Liver (tissue), 9 donors: ENCODE data around the gene PDLIM5. TPM values are rescaled to one million over a fixed set of nuclear protein-coding genes. Genes with fewer than 3 reads are reported as not detected.
"Not testable (repeated sequence)": the region's sequence is repeated elsewhere in the genome, so short reads cannot be mapped to it uniquely, and the experiment has no call there.

Experiments
- DNase-seq: peaks from one replicate; pipeline ENCODE4 v3.0.0-alpha.2; 2017; ENCODE audit warnings: low spot score
- H3K27ac ChIP-seq, 2 donors: one replicate each; pipeline ENCODE4 v1.7.0; 2013; ENCODE audit warnings: inconsistent platforms in 2 of 2, low read length in 2 of 2, control low read depth in 1 of 2, low read depth in 1 of 2, mild to moderate bottlenecking in 1 of 2
- H3K27me3 ChIP-seq, 4 donors: one replicate each; pipeline versions ENCODE4 v1.6.1 to v1.7.0; 2013; ENCODE audit warnings: low read length in 3 of 4, inconsistent platforms in 1 of 4, mild to moderate bottlenecking in 1 of 4, moderate library complexity in 1 of 4; ENCODE audit not compliant: control insufficient read depth in 4 of 4, insufficient read depth in 4 of 4
- H3K36me3 ChIP-seq, 4 donors: one replicate each; pipeline versions ENCODE4 v1.6.1 to v1.7.0; 2013; ENCODE audit warnings: low read length in 3 of 4, mild to moderate bottlenecking in 3 of 4, low read depth in 1 of 4, moderate library complexity in 1 of 4; ENCODE audit not compliant: control insufficient read depth in 4 of 4, insufficient read depth in 3 of 4
- H3K4me1 ChIP-seq, 4 donors: one replicate each; pipeline versions ENCODE4 v1.6.1 to v1.7.0; 2013; ENCODE audit warnings: low read length in 3 of 4, mild to moderate bottlenecking in 3 of 4, moderate library complexity in 1 of 4; ENCODE audit not compliant: control insufficient read depth in 4 of 4, insufficient read depth in 4 of 4
- H3K4me3 ChIP-seq, 3 donors: one replicate each; pipeline versions ENCODE4 v1.6.1 to v1.7.0; 2013; ENCODE audit warnings: low read length in 3 of 3, control low read depth in 1 of 3, low read depth in 1 of 3, mild to moderate bottlenecking in 1 of 3
- H3K9ac ChIP-seq, 2 donors: one replicate each; pipeline ENCODE4 v1.7.0; 2013; ENCODE audit warnings: low read length in 2 of 2, mild to moderate bottlenecking in 2 of 2, moderate library complexity in 2 of 2, control low read depth in 1 of 2, low read depth in 1 of 2
- H3K9me3 ChIP-seq, 4 donors: one replicate each; pipeline versions ENCODE4 v1.6.1 to v1.7.0; 2013; ENCODE audit warnings: low read length in 3 of 4; ENCODE audit not compliant: control insufficient read depth in 4 of 4
- CTCF ChIP-seq: fragments of 150-350 bp; IDR thresholded peaks from 2 replicates; pipeline ENCODE4 v1.5.1; 2017; ENCODE audit warnings: improper control_type of control experiment, low read depth, low read length; ENCODE audit not compliant: missing input control
- EGR1 ChIP-seq, 2 donors: IDR thresholded peaks; 2 replicates each; pipeline ENCODE4 v1.6.1; 2016 to 2018; ENCODE audit warnings: antibody characterized with exemption in 2 of 2, low read depth in 2 of 2
- FOXA1 ChIP-seq: IDR thresholded peaks from 2 replicates; pipeline ENCODE4 v1.6.1; 2016; ENCODE audit warnings: antibody characterized with exemption
- FOXA2 ChIP-seq: IDR thresholded peaks from 2 replicates; pipeline ENCODE4 v1.6.1; 2016; ENCODE audit warnings: antibody characterized with exemption
- GABPA ChIP-seq, 2 donors: IDR thresholded peaks in 1 of 2; conservative IDR thresholded peaks in 1 of 2; 2 replicates each; pipeline ENCODE4 v1.6.1; 2016; ENCODE audit warnings: antibody characterized with exemption in 2 of 2, mild to moderate bottlenecking in 1 of 2, moderate library complexity in 1 of 2
- HNF4A ChIP-seq, 2 donors: conservative IDR thresholded peaks; 2 replicates each; pipeline ENCODE4 v1.6.1; 2016; ENCODE audit warnings: antibody characterized with exemption in 2 of 2, mild to moderate bottlenecking in 2 of 2
- HNF4G ChIP-seq: IDR thresholded peaks from 2 replicates; pipeline ENCODE4 v1.6.1; 2016; ENCODE audit warnings: antibody characterized with exemption
- JUND ChIP-seq, 2 donors: IDR thresholded peaks; 2 replicates each; pipeline ENCODE4 v1.6.1; 2016; ENCODE audit warnings: antibody characterized with exemption in 2 of 2
- MAX ChIP-seq: IDR thresholded peaks from 2 replicates; pipeline ENCODE4 v1.6.1; 2016; ENCODE audit warnings: antibody characterized with exemption
- NR2F2 ChIP-seq: IDR thresholded peaks from 2 replicates; pipeline ENCODE4 v1.6.1; 2016; ENCODE audit warnings: antibody characterized with exemption
- RAD21 ChIP-seq, 2 donors: IDR thresholded peaks; 2 replicates each; pipeline ENCODE4 v1.6.1; 2016; ENCODE audit warnings: antibody characterized with exemption in 2 of 2, mild to moderate bottlenecking in 2 of 2
- TAF1 ChIP-seq: conservative IDR thresholded peaks from 2 replicates; pipeline ENCODE4 v1.6.1; 2016; ENCODE audit warnings: antibody characterized with exemption, mild to moderate bottlenecking
- YY1 ChIP-seq: IDR thresholded peaks from 2 replicates; pipeline ENCODE4 v1.6.1; 2016; ENCODE audit warnings: antibody characterized with exemption, mild to moderate bottlenecking
- WGBS: extraction: QIAGEN DNeasy Blood & Tissue Kit; methylation state at CpG from one replicate; pipeline ENCODE4 v1.1.7; 2013; 5-methylcytosine and 5-hydroxymethylcytosine counted together
- polyA plus RNA-seq, 2 donors: library from polyadenylated mRNA; stranded (reverse) in 1 of 2; unstranded in 1 of 2; fragments of 200-250 nt in 1 of 2; fragments of >200 nt in 1 of 2; fragmentation: Nextera tagmentation in 1 of 2; extraction: Ambion mirVana in 1 of 2; gene quantifications; one replicate each; pipeline versions ENCODE4 v1.2.1 to v1.2.3, GENCODE V29; 2013 to 2015
- total RNA-seq, 2 donors: library from RNA; depleted of rRNA; stranded (reverse); fragments of >200 nt; gene quantifications; one replicate each; pipeline ENCODE4 v1.2.3, GENCODE V29; 2014
- TF ChIP-seq, protein P1 (sequence below): IDR thresholded peaks from 2 replicates; pipeline ENCODE4 v1.6.1; 2016; ENCODE audit warnings: antibody characterized with exemption
- TF ChIP-seq, protein P2 (sequence below): IDR thresholded peaks from 2 replicates; pipeline ENCODE4 v1.6.1; 2016; ENCODE audit warnings: antibody characterized with exemption
- donor health status: healthy.
- donor health status: healthy.
- donor health status: healthy.
- donor health status: healthy.
- donor health status: healthy.

The PDLIM5 gene
- total and polyA plus RNA-seq, 4 donors = 19.1 to 114 (median 67.8) TPM

DNA sequence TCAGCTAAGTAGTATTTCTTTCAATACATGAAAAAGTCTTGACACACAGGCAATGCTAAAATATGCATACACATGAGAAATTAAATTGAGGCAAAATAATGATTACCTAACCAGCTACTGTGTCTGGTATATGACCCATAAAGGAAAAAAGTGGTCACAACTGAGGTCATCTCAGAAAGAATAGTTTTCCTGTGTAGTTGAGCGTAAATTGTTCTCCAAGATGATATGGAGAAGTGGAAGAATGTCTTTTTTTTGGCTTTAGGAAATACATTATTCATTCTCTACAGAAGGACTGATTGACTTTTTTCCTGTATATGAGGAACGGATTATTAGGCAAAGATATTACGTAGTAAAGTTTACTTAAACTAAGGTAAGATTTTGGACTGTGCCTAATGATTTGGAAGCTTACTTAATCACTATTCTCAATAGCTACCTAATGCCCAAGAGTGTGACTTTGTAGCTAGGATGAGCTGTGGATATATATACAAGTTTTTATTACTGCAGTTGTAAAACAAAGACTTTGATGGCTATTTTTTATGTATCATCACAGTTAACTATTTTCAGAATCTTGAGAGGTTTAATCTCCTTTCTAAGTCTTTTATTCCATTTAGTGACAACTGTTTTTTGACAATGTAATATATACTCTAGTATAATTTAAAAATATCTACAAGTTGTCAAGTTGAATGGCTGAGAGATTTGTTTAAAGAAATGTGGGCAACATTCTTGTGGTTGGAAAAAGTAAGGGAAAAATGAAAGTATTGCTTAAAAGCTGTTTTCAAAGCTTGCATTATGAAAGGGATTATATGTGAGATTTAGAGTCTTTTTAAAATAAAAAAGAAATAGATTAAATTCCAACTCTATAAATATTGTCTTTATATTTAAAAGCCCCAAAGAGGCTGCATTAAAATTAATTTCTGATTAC is 100.2 kb downstream of the PDLIM5 start:
- Histone ChIP-seq H3K27ac (no peak overlapping the region), H3K4me3 (no peak overlapping the region), H3K36me3 (peaks cover 0 to 2% (median 0%) of the 10 kb centered on the region in 4 donors), H3K27me3 (no peaks in the 10 kb centered on the region), H3K9me3 (no peaks in the 10 kb centered on the region), H3K9ac (no peak overlapping the region), H3K4me1 (peaks cover 0 to 3% (median 2%) of the 10 kb centered on the region in 4 donors)
- peak in 1 of 2 donors; percentile 42 for TF ChIP-seq JUND (IDR thresholded peaks at IDR 0.05)
- peak; percentile 6 to 45 for TF ChIP-seq HNF4A (conservative IDR thresholded peaks at IDR 0.05)
- no peak for TF ChIP-seq FOXA2
- no peak for DNase-seq
- 56% methylated on average over 3 of the region's 3 CpGs for WGBS

GRCh38 chr4:94556047-94556446 is 104.3 kb downstream of the PDLIM5 start:
- peaks cover 2 to 11% (median 5%) of the 10 kb centered on the region in 4 donors for H3K4me1 ChIP-seq
- not testable (repeated sequence) for H3K27me3 ChIP-seq, H3K4me3 ChIP-seq, H3K9me3 ChIP-seq, H3K9ac ChIP-seq, DNase-seq, H3K27ac ChIP-seq, H3K36me3 ChIP-seq
- WGBS = 97% methylated on average over 3 of the region's 4 CpGs

DNA sequence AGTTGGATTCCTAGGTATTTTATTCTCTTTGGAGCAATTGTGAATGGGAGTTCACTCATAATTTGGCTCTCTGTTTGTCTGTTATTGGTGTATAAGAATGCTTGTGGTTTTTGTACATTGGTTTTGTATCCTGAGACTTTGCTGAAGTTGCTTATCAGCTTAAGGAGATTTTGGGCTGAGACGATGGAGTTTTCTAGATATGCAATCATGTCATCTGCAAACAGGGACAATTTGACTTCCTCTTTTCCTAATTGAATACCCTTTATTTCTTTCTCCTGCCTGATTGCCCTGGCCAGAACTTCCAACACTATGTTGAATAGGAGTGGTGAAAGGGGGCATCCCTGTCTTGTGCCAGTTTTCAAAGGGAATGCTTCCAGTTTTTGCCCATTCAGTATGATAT is 105.9 kb downstream of the PDLIM5 start:
- H3K9ac ChIP-seq, H3K27me3 ChIP-seq, H3K27ac ChIP-seq, DNase-seq, H3K9me3 ChIP-seq, H3K36me3 ChIP-seq, H3K4me3 ChIP-seq: not testable (repeated sequence)
- peaks cover 4 to 24% (median 20%) of the 10 kb centered on the region in 4 donors for H3K4me1 ChIP-seq
- WGBS = 64% methylated on average over 1 of the region's 1 CpG

DNA sequence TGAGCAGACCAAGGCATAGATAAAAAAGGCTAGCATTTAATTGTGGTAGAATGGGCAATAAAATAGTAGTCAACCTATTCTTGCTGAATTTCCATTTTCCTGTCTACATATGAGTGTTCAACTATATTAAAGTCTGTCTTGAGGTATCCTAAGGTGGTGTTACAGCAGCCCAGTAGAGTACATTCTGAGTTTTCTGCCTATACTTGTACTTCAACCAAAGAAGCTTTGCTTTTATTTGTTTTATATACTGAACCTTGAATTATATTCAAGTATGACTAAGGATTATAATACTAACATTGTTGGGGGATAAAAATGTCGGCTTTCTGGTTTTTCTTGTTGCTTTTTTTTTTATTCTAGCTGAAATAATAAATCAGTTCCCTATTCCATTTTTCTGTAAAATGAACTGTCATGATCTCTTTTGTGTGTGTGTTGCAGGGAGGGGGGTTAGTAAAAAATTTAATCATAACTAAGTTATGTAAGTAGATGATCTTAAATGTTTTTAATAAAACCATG is 106.7 kb downstream of the PDLIM5 start:
- H3K9ac ChIP-seq = no peak overlapping the region
- no peaks in the 10 kb centered on the region for H3K36me3 ChIP-seq
- no peaks in the 10 kb centered on the region for H3K9me3 ChIP-seq
- no peak overlapping the region for H3K27ac ChIP-seq
- 93% methylated on average over 1 of the region's 1 CpG for WGBS
- no peak overlapping the region for H3K4me3 ChIP-seq
- peaks cover 4 to 30% (median 23%) of the 10 kb centered on the region in 4 donors for H3K4me1 ChIP-seq
- DNase-seq = no peak
- H3K27me3 ChIP-seq = no peaks in the 10 kb centered on the region
- TF ChIP-seq JUND (IDR thresholded peaks at IDR 0.05) (no peak), MAX (no peak), GABPA (IDR thresholded peaks at IDR 0.05 in 1 of 2, conservative IDR thresholded peaks at IDR 0.05 in 1 of 2) (no peak), EGR1 (IDR thresholded peaks at IDR 0.05; ENCODE audit: low read depth in 2 of 2) (no peak), HNF4G (no peak), HNF4A (conservative IDR thresholded peaks at IDR 0.05) (no peak), FOXA2 (no peak), YY1 (no peak), NR2F2 (no peak), TAF1 (no peak), RAD21 (IDR thresholded peaks at IDR 0.05) (no peak), FOXA1 (no peak), CTCF (no peak)
- TF ChIP-seq, protein P1, sequence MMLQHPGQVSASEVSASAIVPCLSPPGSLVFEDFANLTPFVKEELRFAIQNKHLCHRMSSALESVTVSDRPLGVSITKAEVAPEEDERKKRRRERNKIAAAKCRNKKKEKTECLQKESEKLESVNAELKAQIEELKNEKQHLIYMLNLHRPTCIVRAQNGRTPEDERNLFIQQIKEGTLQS = no peak
- TF ChIP-seq, protein P2, sequence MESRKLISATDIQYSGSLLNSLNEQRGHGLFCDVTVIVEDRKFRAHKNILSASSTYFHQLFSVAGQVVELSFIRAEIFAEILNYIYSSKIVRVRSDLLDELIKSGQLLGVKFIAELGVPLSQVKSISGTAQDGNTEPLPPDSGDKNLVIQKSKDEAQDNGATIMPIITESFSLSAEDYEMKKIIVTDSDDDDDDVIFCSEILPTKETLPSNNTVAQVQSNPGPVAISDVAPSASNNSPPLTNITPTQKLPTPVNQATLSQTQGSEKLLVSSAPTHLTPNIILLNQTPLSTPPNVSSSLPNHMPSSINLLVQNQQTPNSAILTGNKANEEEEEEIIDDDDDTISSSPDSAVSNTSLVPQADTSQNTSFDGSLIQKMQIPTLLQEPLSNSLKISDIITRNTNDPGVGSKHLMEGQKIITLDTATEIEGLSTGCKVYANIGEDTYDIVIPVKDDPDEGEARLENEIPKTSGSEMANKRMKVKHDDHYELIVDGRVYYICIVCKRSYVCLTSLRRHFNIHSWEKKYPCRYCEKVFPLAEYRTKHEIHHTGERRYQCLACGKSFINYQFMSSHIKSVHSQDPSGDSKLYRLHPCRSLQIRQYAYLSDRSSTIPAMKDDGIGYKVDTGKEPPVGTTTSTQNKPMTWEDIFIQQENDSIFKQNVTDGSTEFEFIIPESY = no peak
